Effector CD4-positive, alpha-beta T cell (primary cell): Measurements from ENCODE around the gene ACBD7.
A peak's percentile ranks its signal among the peaks of the same experiment; 100 is the strongest.

Experiments
- DNase-seq: peaks from one replicate; pipeline ENCODE4 v3.0.0-alpha.2; 2020
- total RNA-seq: gene quantifications from one replicate; lab custom pipeline; 2026; lab: John Stamatoyannopoulos, UW

The ACBD7 gene
- 3.4 reads per million, percentile 13 among the genes with 10 or more reads in this experiment for total RNA-seq

DNA sequence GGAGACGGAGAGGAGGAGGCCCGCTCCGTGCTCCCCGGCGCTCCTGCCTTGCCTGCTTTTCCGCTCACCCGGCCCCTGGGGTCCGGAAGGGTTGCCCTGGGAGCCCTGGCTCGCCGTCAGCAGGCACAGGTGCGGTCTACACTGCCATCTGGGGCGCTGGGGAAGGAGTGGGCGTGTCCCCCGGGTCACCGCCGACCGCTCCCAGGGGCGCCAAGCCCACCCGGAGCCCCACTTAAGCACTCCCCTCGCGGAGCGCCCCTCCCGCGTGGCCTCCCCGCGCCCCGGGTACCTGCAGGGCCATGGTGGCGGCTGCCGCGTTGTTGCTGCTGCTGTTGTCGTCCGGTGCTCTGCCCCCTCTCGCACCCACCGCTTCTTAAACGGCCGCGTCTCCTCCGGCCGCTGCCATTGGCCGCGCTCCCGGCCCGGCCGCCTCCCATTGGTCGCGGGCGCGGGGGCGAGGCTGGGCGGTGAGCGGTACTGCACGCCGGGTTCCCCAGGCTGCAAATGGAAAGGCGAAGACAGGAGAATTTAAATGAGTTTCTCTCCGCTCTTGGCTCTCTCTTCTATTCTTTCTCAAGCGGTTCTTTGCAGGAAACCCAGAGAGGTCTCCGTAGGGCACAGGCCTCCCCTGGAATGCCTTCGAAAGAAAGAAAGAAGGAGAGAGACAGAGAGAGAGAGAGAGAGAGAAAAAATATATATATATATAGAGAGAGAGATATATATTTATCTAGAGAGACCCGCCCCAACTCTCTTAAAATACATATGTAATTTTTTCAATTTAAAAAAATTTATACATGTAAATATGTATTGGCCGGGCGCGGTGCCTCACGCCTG lies at the start of gene ACBD7:
ACBD7 (minus strand) TSS at position 349 of the 834 bp plus-strand sequence; CDS start at position 301, 48 bp downstream.
- DNase-seq: peak; percentile 73

DNA sequence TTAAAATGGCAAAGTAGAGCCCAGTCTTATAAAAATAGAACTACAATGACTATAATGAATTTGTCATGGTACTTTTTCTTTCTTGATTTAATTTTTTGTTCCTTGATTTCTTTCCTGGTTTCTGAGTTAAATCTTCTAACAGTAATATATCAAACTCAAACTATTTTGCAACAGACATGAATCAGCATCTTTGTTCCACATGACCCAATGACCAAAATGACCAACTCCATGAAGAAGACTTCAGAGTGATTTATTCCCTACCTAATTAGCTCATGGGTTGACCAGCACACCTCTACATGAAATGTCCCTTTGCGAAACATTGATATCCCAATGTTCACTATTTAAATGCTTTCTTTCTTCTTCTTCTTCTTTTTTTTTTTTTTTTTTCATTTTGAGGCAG lies 49.1 kb upstream of the ACBD7 start:
- DNase-seq: no peak

DNA sequence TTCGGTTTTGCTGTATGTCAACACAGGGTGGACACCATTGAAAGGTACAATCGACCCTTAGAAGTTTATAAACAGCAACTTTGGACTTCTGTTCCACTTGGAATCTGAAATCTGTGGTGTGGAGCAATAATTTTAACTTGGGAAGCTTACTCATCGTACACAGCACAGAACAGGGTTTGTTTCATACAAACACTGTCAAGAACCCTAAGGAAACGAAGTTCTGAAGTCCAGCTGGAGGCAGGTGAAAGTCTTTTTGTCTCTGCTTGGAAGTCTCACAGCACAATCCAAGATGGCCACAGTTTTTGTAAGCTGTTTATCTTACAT lies 48.4 kb upstream of the ACBD7 start:
- DNase-seq: no peak

DNA sequence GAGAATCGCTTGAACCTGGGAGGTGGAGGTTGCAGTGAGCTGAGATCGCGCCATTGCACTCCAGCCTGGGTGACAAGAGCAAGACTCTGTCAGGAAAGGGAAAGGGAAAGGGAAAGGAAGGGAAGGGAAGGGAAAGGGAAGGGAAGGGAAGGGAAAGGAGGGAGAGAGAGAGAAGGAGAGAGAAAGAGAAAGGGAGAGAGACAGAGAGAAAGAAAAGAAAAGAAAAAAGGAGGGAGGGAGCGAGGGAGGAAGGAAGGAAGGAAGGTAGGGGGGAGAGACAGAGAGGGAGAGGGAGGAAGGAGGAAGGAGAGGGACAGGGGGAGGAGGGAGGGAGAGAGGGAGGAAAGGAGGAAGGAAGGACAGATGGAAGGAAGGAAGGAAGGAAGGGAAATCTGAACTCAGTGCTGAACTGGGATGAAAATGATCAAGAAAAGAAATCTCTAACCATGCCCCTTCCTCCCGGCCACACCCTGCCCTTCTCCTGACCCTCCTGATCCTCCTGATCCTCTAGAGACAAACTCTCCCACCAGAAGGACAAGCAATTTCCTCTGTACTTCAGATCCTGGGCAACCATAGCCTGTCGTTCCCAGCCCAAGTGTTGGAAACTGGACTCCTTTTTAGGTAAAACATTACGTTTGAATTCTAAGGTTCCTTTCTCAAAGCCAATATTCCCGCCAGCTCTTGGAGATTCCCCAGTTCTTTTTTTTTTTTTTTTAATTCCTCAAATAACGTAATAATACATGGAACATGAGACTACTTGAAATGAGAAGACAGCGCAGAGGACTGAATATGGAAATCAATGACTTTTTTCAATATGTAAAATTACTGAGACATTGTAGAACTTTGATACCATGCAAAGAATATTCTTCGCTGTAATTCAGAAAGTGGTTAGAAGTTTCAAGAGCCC lies 47.8 kb upstream of the ACBD7 start:
- DNase-seq: no peak

DNA sequence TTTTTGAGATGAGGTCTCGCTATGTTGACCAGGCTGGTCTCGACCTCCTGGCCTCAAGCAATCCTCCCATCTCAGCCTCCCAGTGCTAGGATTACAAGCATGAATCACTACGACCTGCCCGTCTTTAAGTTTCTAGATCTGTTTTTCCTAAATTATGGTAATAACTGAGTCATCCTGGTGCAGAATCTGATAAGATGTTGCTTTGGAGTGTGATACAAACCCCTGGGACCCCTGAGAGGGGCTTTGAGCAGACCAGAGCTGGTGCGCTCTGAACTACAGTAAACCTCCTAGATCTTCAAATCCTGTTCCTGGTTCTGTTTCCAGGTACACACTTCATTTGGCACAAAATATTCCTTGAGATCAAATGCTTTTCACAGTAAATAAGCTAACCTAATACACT lies 42.8 kb upstream of the ACBD7 start:
- DNase-seq: no peak

DNA sequence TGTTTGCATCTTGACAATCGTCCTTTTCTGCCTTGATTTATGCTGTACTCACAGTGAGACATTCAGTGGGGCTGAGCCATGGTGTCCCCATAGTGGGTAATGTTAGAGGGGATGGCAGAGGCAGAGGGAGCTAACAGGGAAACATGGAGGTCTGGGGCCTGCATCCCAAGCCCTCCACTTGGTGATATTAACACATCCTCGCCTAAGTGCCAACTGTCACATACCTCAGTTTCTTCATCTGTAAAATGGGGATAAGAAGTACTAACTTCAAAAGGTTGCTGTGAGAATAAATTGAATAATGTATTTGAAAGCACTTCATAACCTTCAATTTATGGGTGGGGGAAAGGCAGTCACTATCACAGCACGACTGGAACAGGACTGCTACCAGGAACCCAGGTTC lies 36.3 kb upstream of the ACBD7 start:
- no peak for DNase-seq

DNA sequence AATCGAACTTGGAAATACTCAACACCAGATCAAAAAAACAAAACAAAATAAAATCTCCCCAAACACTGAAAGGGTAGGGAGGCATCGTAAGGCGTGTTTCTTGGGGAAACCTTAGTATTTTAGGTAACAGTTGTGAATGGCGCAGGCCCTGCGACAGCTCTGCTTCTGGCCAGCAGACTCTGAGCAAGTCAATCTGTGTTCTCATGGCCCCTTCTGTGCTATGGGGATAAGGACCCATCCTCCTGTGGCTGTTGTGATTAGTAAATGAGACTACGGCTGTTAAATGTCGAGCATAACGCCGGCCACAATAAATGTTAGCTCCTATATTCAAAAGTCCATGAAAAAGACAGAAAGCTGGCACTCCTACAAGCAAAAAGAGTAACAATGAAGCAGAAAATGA lies 35.6 kb upstream of the ACBD7 start:
- no peak for DNase-seq

DNA sequence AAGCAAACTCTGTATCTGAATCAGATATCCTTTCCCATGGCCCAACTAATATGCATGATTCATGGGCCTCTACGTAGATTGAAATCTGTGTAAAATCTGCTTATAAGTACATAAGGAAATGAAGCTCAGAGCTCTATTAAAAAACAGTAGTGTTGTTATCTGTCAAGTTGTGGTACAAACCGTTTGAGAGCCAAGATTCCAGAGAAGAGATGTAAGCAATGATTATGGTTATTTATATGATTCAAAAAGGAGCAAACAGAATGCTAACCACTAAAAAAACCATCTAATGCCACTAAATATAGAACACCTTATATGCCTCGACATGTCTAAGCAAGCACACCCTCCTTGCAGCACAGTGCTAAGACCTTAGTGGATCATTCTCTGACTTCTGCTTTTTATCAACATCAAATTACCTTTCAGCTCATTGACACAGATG lies 35.2 kb upstream of the ACBD7 start:
- DNase-seq: no peak

DNA sequence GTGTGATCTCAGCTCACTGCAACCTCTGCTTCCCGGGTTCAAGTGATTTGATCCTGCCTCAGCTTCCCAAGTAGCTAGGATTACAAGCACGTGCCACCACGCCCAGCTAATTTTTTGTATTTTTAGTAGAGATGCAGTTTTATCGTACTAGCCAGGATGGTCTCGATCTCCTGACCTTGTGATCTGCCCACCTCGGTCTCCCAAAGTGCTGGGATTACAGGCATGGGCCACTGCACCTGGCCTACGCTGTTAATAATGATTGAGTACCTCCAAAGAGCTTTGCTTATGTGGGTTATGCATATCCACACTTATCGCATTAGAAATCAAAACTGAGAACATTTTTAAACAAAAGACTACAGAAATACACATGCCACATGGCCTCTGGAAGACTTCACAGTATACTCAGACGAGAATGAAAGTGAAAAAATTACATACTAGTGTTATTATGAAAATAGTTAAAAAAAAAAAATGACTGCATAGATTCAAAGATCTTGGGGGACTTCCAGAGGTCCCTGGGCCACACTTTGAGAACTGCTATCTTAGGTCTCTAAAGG lies 34.0 kb upstream of the ACBD7 start:
- DNase-seq: no peak

DNA sequence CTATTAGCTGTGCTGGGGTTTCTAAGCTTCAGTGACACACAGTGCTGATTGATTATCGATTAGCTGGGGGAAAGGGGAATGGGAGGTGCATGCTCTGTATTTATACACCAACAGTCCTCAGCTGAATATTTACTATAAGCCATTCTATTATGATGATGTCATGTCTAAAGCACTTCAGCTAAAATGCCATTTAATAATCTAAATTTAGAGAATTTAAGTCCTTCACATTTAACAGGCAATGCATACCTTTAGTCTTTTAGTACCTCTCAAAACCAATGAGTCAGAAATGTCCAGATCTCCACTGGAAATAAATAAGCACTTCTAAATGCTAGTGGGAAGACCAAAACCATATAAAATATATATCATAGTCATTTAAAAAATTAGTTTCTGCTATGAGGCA lies 33.1 kb upstream of the ACBD7 start:
- DNase-seq: no peak

DNA sequence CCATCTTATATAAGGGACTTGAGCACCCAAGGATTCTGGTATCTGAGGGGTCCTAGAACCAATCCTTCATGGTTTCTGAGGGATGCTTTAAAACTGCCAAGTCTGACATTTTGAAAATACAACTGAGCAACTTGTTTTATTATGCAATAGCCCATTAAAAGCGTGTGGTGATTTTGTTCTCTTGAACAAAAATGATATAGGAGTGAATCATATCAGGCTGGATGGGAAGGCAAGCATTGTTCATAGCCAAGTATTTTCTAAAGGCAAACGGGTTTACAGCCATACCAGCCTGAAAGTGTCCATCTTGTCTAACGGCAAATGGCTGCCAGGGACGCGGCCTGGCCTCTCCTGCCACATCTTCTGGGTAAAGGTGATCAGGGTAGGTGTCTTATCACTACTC lies 31.9 kb upstream of the ACBD7 start:
- DNase-seq: no peak

DNA sequence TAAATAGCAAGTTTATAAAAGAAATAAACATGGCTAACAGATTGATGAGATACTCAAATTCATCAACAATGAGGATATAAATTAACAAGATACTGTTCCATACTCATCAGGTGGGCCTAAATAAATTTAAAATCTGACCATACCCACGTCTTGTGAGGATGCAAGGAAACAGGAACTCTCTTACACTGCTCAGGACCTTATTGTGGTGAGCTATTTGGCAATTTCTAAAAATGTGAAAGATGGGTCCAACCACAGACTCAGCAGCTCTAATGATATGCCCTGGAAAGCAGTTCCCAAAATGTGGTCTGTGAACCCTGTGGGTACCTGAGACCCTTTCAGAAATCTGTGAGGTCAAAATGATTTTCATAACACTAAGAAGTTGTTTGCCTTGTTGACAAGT lies 30.0 kb upstream of the ACBD7 start:
- DNase-seq: no peak

DNA sequence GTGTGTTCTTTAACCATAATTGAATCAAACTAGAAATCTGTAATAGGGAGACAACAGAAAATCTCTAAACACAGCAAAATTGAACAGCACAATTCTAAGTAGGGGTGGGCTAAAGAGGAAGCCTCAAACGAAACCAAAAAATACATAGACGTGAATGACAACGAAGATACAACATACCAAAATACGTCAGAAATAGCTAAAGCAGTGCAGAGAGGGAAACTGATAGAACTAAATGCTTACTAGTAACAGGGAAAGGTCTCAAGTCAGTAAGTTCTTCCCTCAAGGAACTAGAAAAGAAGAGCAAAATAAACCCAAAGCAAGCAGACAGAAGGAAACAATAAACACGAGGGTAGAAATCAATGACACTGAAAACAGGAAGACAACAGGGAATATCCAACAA lies 27.6 kb upstream of the ACBD7 start:
- DNase-seq: no peak

DNA sequence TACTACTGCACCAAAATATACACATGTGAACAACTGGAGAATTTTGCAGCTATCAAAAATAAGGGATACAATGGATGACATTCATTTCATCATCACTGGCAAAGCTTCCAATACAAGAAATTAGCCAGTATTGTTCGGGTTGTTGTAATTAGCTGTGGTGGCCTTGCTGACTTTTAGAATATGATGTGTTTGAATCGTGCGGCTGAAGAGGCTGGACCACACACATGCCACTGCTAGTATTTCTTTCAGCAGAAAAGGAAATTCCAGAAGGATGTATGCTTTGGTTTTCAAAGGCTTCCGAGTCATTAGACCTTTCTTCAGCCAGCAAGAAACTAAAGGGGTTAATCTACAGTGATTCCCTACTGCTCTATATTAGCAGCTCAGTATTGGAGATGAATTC lies 25.2 kb upstream of the ACBD7 start:
- no peak for DNase-seq

DNA sequence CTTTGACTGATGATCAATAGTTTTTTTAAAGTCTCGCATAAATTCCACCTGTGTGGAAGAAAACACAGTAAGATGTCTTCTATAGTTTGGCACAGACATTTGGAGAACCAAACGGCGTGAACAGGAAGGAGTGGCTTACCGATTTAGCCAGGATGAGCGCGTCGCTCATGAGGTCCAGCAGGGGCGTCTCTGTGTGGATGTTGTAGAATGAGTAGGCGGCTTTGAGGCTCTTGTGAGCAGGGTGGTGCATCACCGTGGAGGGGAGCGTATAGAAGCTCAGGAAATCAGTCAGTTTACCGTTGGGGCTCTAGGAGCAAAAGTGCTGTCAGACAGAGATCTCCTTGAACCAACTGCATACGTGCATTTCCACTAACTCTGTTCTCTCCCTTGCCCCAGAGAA lies 24.1 kb upstream of the ACBD7 start:
- DNase-seq: no peak

DNA sequence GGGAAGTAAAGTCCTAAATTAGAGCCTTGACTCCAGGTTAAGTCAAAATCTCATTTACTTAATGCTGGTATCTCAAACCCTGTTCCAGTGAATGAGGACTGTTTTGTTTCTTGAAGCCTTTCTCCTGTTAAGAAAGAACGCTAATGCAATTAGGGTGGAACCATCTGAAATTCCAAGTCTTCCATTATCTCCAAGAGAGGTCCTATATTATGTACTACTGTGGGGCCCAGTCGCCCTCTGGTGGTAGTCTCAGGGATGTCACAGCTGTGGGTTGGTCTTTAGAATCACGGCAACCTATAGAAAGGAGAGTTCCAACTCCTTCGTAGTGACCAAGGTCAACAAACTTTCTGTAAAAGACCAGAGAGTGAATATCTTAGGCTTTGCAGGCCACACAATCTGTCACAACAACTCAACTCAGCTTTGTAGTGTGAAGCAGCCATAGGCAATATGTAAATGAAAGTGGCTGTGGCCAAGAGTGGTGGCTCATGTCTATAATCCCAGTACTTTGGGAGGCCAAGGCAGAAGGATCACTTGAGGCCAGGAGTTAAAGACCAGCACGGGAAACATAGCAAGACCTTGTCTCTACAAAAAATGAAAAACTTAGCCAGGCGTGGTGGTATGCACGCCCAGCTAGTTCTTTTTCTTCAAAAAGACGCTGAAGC lies 17.9 kb upstream of the ACBD7 start:
- peak; percentile 58 for DNase-seq

DNA sequence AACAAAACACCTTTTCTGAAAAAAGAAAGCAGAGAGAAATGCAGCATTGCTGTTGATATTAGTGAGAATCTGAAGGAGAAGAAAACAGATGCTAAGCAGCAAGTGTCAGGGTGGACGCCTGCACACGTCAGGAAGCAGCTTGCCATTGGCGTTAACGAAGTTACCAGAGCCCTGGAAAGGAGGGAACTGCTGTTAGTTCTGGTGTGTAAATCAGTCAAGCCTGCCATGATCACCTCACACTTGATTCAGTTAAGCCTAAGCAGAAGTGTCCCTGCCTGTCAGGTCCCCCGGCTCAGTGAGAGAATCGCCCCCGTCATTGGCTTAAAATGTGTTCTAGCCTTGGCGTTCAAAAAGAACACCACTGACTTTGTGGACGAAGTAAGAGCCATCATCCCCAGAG lies 14.9 kb upstream of the ACBD7 start:
- no peak for DNase-seq

DNA sequence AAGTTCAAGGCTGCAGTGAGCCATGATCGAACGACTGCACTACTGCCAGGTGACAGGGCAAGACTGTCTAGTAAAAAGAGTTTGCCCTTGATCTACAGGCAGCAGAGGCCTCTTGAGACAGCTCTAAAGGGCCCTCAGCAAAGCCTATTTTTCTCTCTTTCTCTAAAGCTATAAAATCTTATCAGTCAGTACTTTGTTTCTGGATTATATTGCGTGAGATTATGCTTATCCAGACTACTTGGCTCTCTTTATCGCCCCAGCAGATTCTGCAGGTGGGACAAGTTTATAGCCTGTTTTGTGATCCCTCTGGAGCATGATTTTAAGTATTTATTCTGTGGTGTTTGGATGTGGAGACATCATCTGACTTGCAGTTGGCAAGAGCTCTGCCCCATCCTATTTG lies 11.3 kb upstream of the ACBD7 start:
- no peak for DNase-seq

DNA sequence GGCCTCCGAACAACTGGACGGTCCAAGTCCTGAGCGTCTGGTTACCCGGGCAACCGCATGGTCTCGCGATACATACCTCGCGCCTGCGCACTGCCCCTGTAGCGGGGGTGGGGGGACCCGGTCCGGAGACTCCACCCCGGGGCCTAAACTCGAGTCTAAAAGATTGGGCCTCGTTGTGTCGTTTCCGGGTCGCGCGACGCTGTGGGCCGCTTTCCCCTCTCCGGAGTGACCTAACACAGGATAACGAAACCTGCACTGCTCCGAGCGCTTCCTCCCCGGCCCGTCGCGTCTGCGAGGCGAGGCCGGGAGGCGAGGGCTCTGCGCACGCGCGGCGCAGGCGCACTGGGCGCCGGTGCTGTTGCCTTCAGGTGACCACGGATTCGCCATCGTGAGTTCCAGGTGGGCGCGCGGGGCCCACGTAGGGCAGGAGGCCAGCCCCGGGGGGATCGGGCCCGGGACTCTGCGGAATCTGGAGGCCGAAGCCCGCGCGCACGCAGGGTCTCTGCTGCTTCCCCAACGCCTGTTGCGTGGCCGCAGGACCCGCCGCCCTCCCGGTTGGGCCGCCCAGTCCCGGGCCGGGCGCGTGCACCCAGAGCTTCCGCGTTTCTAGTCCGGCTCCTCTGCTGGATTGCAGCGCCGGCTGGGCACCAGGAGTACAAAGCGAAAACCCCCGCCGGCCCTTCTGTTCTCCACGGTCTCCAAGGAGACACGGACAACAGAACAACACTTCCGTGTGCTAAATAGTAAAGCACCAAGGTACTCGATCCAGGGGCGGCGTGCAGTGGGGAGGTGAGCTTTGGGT lies 8.6 kb upstream of the ACBD7 start, which contains the start of gene RPP38:
RPP38 (plus strand) TSS at position 345 of the 802 bp plus-strand sequence. CDS start 5,960 bp downstream, outside the sequence.
- DNase-seq: peak; percentile 93

DNA sequence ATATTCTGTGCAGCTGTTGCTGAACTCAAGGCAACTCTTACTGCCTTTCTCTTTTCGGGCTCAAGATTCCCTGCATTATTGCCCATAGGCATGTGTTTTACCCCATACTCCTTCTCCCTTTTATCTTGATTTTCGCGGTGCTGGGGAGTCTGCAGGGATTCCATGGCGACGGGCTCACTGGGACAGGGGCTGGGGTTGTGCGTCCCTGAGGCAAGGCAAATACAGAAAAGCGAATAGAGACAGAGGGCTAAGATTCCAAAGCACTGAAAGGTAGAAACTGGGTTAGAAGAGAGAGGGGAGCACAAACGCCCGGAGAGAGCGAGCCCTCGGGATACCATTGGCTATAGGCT lies 8.1 kb upstream of the ACBD7 start:
- DNase-seq: no peak

DNA sequence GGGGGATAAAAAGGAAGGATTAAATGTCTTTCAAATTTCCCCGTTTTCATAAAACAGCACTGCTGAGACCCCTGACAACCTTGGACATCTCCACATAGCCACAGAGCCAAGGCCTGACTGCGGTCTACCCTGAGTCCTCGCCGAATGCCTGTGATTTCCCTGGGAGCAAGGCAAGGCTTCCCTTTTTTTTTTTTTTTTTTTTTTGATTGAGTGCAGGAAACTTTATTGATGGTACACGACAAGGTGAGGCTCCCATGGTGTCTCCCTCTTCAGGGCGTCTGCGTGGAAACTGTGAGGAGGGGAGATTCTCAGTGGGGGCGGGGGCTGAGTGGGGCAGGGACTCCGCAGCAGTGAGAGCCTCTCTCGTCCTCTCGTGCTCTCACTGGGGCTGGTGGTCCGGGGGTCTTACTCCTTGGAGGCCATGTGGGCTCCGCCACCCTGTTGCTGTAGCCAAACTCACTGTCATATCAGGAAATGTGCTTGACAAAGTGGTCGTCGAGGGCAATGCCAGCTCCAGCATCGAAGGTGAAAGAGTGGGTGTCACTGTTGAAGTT lies 4.4 kb upstream of the ACBD7 start:
- DNase-seq: no peak

DNA sequence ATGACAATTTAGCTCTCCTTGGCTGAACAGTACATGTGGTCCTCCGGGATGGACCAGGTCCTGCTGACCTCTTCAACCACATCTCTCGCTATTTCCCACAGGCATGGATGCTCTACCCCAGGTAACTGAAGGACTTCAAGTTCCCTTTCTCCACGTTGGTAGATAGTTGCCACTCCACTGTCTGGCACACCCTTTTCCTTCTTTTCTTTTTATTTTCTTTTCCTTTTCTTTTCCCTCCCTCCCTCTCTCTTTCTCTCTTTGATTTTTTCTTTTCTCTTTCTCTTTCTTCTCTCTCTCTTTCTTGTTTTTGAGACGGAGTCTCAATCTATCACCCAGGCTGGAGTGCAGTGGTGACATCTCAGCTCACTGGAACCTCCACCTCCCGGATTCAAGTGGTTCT lies 2.8 kb upstream of the ACBD7 start:
- no peak for DNase-seq
